Right kidney (tissue), 9 donors: ENCODE results near the gene HNRNPUL2.
"Not testable (repeated sequence)": the region's sequence is repeated elsewhere in the genome, so short reads cannot be mapped to it uniquely, and the experiment has no call there.

Experiments used
- DNase-seq: peaks from one replicate; pipeline ENCODE4 v3.0.0-alpha.2; 2016
- long read RNA-seq, 8 donors: transcript quantifications; one replicate each; lab custom pipeline, GENCODE V29; 2026

The HNRNPUL2 gene
- long read RNA-seq, donor 1, full-length matches to known transcripts: 7 of 7 reads
- long read RNA-seq, donor 1, partial matches to known transcripts: 0 of 7 reads
- long read RNA-seq, donor 1, other reads (novel, unspliced or antisense): 0 of 7 reads
- long read RNA-seq, donor 2, full-length matches to known transcripts: 4 of 4 reads
- long read RNA-seq, donor 2, partial matches to known transcripts: 0 of 4 reads
- long read RNA-seq, donor 2, other reads (novel, unspliced or antisense): 0 of 4 reads
- long read RNA-seq, donor 3, full-length matches to known transcripts: 8 of 8 reads
- long read RNA-seq, donor 3, partial matches to known transcripts: 0 of 8 reads
- long read RNA-seq, donor 3, other reads (novel, unspliced or antisense): 0 of 8 reads
- long read RNA-seq, donor 4, full-length matches to known transcripts: 8 of 8 reads
- long read RNA-seq, donor 4, partial matches to known transcripts: 0 of 8 reads
- long read RNA-seq, donor 4, other reads (novel, unspliced or antisense): 0 of 8 reads
- long read RNA-seq, donor 5, full-length matches to known transcripts: 16 of 16 reads
- long read RNA-seq, donor 5, partial matches to known transcripts: 0 of 16 reads
- long read RNA-seq, donor 5, other reads (novel, unspliced or antisense): 0 of 16 reads
- long read RNA-seq, donor 6, full-length matches to known transcripts: 4 of 4 reads
- long read RNA-seq, donor 6, partial matches to known transcripts: 0 of 4 reads
- long read RNA-seq, donor 6, other reads (novel, unspliced or antisense): 0 of 4 reads
- long read RNA-seq, donor 7, full-length matches to known transcripts: 20 of 25 reads
- long read RNA-seq, donor 7, partial matches to known transcripts: 5 of 25 reads
- long read RNA-seq, donor 7, other reads (novel, unspliced or antisense): 0 of 25 reads
- long read RNA-seq, donor 8, full-length matches to known transcripts: 5 of 5 reads
- long read RNA-seq, donor 8, partial matches to known transcripts: 0 of 5 reads
- long read RNA-seq, donor 8, other reads (novel, unspliced or antisense): 0 of 5 reads

GRCh38 chr11:62727165-62727871, at the start of gene HNRNPUL2:
Gene HNRNPUL2, minus strand, starts transcription at chr11:62727457. Its CDS starts 301 bp downstream, at chr11:62727156.
- peak; percentile 100 for DNase-seq

- DNase-seq: no peak
Measured at GRCh38 chr11:62775646-62776045, 48.4 kb upstream of the HNRNPUL2 start.

GRCh38 chr11:62774407-62774806, 47.1 kb upstream of the HNRNPUL2 start:
- no peak for DNase-seq

- DNase-seq: peak; percentile 95
Measured at GRCh38 chr11:62771144-62772021, 44.1 kb upstream of the HNRNPUL2 start, which contains the start of gene TAF6L. Gene TAF6L, plus strand, starts transcription at chr11:62771396. Its CDS starts 4,388 bp downstream, at chr11:62775784.

GRCh38 chr11:62770778-62771143, 43.5 kb upstream of the HNRNPUL2 start:
- peak; percentile 86 for DNase-seq

GRCh38 chr11:62760867-62761227, 33.6 kb upstream of the HNRNPUL2 start:
- DNase-seq: not testable (repeated sequence)

- DNase-seq: no peak
Measured at GRCh38 chr11:62757846-62758788, 30.9 kb upstream of the HNRNPUL2 start.

GRCh38 chr11:62755086-62755615, 27.9 kb upstream of the HNRNPUL2 start:
- no peak for DNase-seq

- peak; percentile 99 for DNase-seq
Measured at GRCh38 chr11:62753736-62754603, 26.7 kb upstream of the HNRNPUL2 start, which contains the start of gene ZBTB3. Gene ZBTB3, minus strand, starts transcription at chr11:62754160. Its CDS starts 496 bp downstream, at chr11:62753664.

- DNase-seq: no peak
Measured at GRCh38 chr11:62752994-62753735, 25.9 kb upstream of the HNRNPUL2 start.

GRCh38 chr11:62752177-62752785, 25.0 kb upstream of the HNRNPUL2 start:
- no peak for DNase-seq

GRCh38 chr11:62749931-62750330, 22.7 kb upstream of the HNRNPUL2 start:
- DNase-seq: not testable (repeated sequence)

- no peak for DNase-seq
Measured at GRCh38 chr11:62747475-62748160, 20.4 kb upstream of the HNRNPUL2 start.

GRCh38 chr11:62737196-62737595, 9.9 kb upstream of the HNRNPUL2 start:
- no peak for DNase-seq

GRCh38 chr11:62732830-62733229, 5.6 kb upstream of the HNRNPUL2 start:
- no peak for DNase-seq

- not testable (repeated sequence) for DNase-seq
Measured at GRCh38 chr11:62730076-62730475, 2.8 kb upstream of the HNRNPUL2 start.
